Nephron (organoid): ENCODE measurements around the gene RPS21.

Experiments
- H3K27ac Mint-ChIP-seq, 3 experiments: 2 replicates each; pipeline ENCODE4 v1.8.0; 2020; ENCODE audit warnings: mixed read lengths in 3 of 3, mild to moderate bottlenecking in 2 of 3, moderate library complexity in 1 of 3
- H3K27me3 Mint-ChIP-seq: 2 replicates; pipeline ENCODE4 v1.8.0; 2021; ENCODE audit warnings: low read depth, mild to moderate bottlenecking, moderate library complexity, mixed read lengths
- H3K36me3 Mint-ChIP-seq: 2 replicates; pipeline ENCODE4 v1.8.0; 2020; ENCODE audit warnings: low read depth, mixed read lengths
- H3K4me1 Mint-ChIP-seq: 2 replicates; pipeline ENCODE4 v1.8.0; 2020; ENCODE audit warnings: mixed read lengths
- H3K4me3 Mint-ChIP-seq, 3 experiments: 2 replicates each; pipeline ENCODE4 v1.8.0; 2020; ENCODE audit warnings: mild to moderate bottlenecking in 3 of 3, mixed read lengths in 3 of 3, moderate library complexity in 2 of 3
- H3K9me3 Mint-ChIP-seq: 2 replicates; pipeline ENCODE4 v1.8.0; 2020; ENCODE audit warnings: mixed read lengths
- CTCF ChIP-seq, 3 experiments: fragments of 200-600 bp; sonication (generic); IDR thresholded peaks; one replicate each; pipeline ENCODE4 v1.5.0; 2021; ENCODE audit warnings: antibody characterized with exemption in 3 of 3; ENCODE audit not compliant: unreplicated experiment in 3 of 3

The RPS21 gene

GRCh38 chr20:62355878-62356588 lies 30.9 kb upstream of the RPS21 start:
- Mint-ChIP-seq H3K4me3 (peak overlapping the region; percentile 30 to 54 (median 31)), H3K27ac (peak overlapping the region; percentile 21 to 84 (median 82)), H3K27me3 (no peaks in the 10 kb centered on the region), H3K9me3 (no peaks in the 10 kb centered on the region), H3K4me1 (peaks cover 17% of the 10 kb centered on the region), H3K36me3 (no peaks in the 10 kb centered on the region)
- TF ChIP-seq CTCF (IDR thresholded peaks at IDR 0.05; ENCODE audit: unreplicated experiment in 3 of 3), result no peak

- TF ChIP-seq CTCF (IDR thresholded peaks at IDR 0.05; ENCODE audit: unreplicated experiment in 3 of 3), result no peak
- Mint-ChIP-seq H3K27me3 (no peaks in the 10 kb centered on the region), H3K4me1 (peaks cover 17% of the 10 kb centered on the region), H3K36me3 (no peaks in the 10 kb centered on the region), H3K4me3 (no peak overlapping the region), H3K27ac (peak overlapping the region in 2 of 3 experiments; percentile 82 to 84), H3K9me3 (no peaks in the 10 kb centered on the region)
These were observed 30.2 kb upstream of the RPS21 start for GRCh38 chr20:62356589-62357186.

- TF ChIP-seq CTCF (IDR thresholded peaks at IDR 0.05; ENCODE audit: unreplicated experiment in 3 of 3), result no peak
- Mint-ChIP-seq H3K27me3 (no peaks in the 10 kb centered on the region), H3K9me3 (no peaks in the 10 kb centered on the region), H3K4me1 (peaks cover 22% of the 10 kb centered on the region), H3K4me3 (no peak overlapping the region), H3K27ac (no peak overlapping the region), H3K36me3 (no peaks in the 10 kb centered on the region)
These were observed 29.7 kb upstream of the RPS21 start for GRCh38 chr20:62357187-62357667.

GRCh38 chr20:62357681-62358080 lies 29.2 kb upstream of the RPS21 start:
- Mint-ChIP-seq H3K4me1 (peaks cover 26% of the 10 kb centered on the region), H3K27me3 (no peaks in the 10 kb centered on the region), H3K4me3 (no peak overlapping the region), H3K9me3 (no peaks in the 10 kb centered on the region), H3K27ac (no peak overlapping the region), H3K36me3 (no peaks in the 10 kb centered on the region)
- no peak for TF ChIP-seq CTCF (IDR thresholded peaks at IDR 0.05; ENCODE audit: unreplicated experiment in 3 of 3)

- Mint-ChIP-seq H3K27ac (peak overlapping the region in 2 of 3 experiments; percentile 38 to 64), H3K27me3 (no peaks in the 10 kb centered on the region), H3K9me3 (no peaks in the 10 kb centered on the region), H3K4me1 (peaks cover 28% of the 10 kb centered on the region), H3K4me3 (peak overlapping the region in 2 of 3 experiments; percentile 34 to 44), H3K36me3 (no peaks in the 10 kb centered on the region)
- no peak for TF ChIP-seq CTCF (IDR thresholded peaks at IDR 0.05; ENCODE audit: unreplicated experiment in 3 of 3)
These were observed 28.5 kb upstream of the RPS21 start for GRCh38 chr20:62358171-62359042.
